Kidney glomerular epithelial cell (primary cell): ENCODE data around the gene RERG.
A peak's percentile ranks its signal among the peaks of the same experiment; 100 is the strongest.
"Not testable (repeated sequence)": the region's sequence is repeated elsewhere in the genome, so short reads cannot be mapped to it uniquely, and the experiment has no call there.

ENCODE experiments used
- DNase-seq: peaks from one replicate; lab custom pipeline; 2025; lab: John Stamatoyannopoulos, UW

The RERG gene, protein sequence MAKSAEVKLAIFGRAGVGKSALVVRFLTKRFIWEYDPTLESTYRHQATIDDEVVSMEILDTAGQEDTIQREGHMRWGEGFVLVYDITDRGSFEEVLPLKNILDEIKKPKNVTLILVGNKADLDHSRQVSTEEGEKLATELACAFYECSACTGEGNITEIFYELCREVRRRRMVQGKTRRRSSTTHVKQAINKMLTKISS

DNA sequence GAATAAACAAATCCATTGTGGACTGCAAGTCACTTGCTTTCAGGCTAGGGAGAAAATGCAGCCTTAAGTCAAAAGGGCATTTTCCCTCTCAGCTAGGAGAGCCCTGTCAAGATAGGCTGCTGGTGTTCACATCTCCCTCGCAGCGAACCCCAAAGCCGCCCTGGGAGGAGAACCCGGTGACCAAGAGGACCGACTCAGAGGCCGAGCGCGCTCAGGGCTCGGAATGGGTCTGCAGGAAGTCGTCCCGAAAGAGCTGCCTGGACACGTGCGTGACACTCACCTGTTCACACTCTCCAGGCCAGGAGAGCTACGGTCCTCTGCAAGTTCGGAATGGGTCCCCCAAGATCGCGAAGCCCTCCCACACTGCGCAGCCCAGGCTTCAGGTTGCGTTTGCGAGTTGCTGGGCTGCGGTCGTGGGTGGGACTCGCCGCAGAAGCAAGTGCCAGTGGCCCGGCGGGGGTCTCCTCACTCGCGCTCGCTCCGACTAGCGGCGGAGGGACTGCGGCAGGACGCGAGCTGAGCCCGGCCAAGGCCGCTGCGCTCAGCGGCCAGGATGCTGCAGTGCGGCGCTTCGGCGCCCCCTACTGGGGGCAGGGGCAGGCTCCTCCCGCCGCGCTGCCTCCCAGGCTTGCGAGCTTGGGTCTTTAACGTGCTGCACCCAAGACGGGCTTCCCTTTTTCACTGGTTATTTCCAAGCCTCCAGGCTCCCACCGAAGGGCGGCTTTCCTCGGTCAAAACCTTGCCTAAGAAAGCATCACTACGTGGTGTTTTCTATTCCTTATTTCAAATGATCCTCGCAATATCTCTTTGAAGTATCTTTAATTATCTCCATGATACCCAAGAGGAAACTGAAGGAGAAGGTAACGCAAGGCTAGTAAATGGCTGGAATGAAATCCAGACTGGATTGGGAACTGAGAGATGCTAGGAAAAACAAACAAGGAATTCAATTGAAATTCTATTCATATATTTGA, at the start of gene RERG:
Gene RERG, minus strand, starts transcription at position 503 of the 971 bp plus-strand sequence. CDS start 3,928 bp downstream, outside the sequence.
- peak; percentile 46 for DNase-seq

DNA sequence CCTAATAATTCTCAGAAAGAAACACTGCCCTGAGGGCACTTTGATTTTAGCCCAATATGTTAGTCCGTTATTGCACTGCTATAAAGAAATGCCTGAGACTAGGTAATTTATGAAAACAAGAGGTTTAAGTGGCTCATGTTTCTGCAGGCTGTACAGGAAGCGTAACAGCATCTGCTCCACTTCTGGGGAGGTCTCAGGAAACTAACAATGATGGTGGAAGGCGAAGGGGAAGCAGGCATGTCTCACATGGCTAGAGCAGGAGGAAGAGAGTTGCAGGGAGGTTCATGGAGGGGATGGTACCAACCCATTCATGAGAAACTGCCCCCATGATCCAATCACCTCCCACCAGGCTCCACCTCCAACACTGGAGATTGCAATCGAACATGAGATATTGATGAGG, 49.4 kb upstream of the RERG start:
- DNase-seq, result no peak

DNA sequence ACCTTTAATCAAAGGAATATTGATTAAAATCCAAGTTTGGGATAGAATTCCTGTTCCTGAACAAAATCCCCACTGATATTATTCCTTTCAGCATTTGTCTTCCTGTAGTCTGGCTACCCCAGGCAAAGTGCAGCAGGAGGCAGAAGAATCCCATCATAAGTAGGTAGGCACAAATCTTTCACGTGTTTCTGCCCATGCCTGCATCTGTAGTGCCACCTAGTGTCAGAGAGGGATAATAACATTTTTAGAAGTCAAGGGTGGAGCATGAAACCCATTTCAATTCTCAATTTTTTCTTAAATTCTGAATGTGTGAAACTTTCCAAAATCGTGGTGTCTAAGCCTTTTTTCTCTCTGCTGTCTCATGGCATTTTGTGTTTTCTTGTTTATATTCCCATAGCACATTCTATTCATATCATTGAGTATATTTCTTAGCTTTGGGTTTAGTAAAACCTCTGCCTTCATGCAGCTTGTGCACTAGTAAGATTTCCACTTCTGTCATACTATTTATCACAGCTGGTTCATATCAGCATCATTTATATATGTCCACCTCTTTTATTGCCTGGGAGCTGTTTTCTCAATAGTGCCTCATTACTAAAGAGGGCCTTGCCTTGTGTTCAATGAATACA, 47.8 kb upstream of the RERG start:
- DNase-seq, result peak; percentile 85

DNA sequence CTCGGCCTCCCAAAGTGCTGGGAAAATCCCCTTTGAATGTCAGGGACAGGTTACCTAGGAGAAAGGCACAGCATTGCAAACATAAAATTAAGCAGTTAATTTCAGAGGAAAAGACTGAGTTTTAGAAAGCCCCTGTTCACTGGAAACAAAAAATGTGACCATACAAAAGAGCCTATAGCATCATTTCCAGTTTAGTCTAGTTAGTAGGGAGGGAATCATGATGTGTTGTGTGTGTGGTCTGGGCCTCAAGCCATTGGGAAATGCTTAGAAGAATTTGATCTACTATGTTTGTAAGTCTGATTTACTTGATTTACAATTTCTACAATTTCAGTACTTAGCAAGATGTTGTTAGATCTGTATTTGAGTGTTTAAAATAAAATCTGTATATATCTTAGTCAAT, 47.1 kb upstream of the RERG start:
- no peak for DNase-seq

DNA sequence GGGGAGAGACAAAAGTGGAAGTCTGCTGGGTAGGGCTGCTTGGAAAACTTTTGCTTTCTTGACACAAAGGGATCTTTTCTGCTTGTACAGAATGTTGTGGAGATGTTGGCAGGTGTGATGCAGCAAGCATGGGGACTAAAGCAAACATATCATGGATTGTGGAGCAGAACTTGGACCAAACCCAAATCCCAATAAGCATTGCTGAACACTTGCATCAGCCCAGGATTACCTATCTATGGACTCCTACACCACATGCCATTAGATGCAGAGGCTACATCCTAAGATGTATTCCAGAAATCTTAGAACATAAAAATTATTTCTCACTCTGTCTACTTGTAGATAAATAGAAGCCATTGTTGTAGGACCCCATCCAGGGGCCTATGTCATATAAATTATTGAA, 44.7 kb upstream of the RERG start:
- no peak for DNase-seq

DNA sequence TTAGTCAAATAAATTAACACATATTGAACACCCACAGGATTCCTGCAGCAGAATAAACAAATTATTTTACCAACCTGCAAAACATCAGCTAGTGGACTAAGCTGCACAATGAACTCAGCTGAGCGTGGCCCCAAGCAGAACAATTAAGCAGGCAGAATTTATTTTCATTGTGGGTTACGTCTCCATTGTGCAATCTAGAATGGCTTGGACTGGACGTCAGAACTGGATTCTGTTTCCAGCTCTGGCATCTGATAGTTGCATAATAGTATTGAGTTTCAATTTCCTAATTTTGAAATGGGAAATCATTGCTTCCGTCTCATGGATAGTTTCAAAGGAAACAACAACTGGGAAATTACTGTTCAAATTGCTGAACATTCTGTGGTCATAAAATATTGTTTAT, 35.5 kb upstream of the RERG start:
- no peak for DNase-seq

DNA sequence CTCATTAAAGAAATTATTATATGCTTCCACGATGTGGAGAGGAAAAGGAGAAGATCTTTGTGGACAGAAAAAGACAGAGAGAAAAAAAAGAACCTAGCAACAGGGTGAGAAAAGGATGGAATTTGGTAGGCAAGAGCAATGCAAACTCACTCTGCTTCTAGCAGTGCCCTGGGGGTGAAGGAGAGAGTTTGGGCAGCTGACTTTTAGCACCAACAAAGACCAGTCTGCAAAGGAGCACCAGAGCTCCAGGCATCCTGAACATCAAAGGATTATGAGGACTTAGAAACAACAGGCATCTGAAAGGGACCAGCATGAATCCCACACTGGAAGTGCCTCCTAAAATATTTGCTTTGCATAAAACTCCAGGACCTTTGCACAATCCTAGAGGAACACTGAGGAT, 32.8 kb upstream of the RERG start:
- DNase-seq, result no peak

DNA sequence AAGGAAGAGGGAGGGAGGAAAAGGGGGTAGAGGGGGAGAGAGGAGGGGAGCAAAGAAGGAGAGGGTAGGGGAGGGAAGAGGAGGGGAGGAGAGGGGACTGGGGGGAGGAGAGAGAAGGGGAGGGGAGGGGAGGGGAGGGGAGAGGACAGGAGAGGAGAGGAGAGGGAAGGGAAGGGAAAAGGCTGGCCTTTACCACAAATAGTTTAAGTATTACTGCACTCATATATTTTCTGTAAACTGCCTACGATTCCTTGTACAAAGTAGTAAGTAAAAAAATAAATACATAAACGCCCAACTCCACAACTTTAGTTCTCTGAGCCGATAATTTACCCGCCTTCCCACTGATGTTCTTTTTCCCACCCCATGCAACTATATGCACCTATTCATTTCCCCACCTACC, 23.7 kb upstream of the RERG start:
- DNase-seq, result no peak

DNA sequence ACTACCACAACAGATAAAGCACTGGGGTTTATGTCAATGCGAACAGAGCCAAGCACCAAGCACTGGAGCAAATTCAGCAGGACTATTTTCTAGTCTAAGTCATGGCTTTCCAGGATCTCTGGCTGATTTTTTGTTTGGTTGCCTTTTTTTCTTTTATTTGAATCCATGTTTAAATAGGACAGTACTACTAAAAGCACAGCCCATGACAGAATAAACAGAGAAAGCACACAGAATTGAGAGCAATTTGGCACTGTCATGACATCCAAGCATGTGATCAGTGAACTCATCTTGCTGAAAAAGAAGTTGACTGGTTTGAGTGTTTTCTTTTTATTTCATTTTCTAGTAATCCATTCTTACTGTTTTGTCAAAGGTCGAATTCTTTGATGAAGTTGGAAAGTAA, 23.1 kb upstream of the RERG start:
- DNase-seq, result no peak

DNA sequence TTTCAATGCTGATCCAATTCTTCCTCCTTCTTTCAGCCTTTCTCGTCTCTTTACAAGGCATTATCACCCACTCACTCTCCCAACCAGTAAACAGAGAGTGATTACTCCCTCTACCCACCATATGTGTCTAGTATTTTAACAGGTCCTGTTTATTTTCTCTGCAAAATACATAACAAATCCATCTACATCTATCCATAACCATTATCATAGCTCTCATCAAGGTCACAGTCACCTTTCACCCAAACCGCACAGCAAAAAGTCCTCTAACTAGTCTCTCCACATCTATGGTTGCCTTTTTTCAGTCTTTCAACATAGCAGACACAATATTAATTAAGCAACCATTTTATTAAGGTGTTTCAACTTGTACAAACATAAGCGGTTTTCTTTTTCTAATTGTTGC, 21.9 kb upstream of the RERG start:
- DNase-seq, result no peak

DNA sequence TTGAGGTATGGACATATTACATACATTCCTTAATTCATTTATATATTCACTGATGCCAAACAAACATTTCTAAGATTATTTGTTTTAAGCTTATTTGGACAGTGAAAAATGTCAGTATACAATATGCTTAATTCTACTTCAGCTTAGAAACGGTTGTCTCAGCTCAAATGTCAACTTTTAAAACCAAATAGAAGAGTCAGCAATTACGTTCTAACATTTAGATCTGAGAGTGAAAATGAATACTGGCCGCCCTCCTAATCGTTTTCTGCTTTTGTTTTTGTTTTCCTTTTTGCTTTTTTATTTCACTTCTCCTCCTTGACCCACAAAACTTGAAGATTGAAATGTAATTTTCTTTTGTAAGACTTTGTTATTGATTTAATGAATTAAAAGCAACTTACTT, 19.7 kb upstream of the RERG start:
- no peak for DNase-seq

DNA sequence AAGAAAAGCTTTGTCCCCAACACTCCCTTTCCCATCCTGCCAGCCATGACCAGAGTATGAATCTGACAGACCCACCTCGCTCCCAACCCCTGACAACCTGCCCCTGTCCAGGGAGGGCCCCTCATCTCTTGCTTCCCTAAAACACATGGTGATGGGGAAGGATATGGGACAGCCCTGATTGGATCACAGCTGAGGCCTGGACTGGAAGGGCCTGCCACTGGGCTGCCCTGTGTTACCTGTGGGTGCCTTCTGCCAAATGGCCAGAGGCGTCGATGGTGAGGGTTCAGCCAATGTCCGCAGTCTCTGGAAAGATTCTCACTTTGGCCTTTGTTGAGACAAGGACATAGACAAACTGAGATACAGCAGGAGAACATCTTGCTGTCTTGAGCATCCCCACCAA, 13.3 kb upstream of the RERG start:
- no peak for DNase-seq

DNA sequence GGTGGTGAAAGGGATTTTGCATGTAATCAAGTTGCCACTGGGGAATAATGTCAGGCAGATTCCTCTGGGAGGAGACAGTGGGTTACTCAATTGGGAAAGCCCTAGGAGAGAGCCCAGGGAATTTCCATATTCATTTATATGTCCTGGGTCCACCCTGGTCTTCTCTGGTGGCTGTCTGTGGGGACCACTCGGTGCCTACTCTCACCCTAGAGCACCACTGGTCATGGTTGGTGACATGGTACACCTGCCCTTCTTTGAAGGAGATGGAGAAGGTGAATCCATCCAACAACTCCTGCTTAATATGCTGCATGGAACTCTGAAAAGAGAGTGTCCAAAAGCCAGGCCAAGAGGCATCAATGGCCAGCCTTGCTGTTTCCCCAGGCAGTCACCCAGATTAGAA, 12.8 kb upstream of the RERG start:
- no peak for DNase-seq

DNA sequence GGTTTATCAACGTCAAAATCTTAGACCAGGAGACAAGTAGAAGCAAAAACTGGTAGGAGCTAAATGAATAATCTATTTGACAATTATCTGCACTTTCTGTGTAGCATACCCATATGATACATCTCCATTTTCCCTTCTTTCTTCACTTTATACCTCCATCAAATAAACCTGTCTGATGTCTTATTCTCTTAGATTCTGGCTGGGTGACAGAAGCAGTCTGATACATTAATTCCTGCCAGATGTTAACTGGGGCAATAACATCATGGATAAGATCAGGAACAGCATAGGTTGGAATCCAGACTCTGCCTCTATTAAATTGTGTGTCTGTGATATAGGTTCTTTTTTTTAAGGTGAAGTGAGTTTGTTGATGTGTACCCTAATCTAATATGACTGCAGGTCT, 11.7 kb upstream of the RERG start:
- DNase-seq, result no peak

DNA sequence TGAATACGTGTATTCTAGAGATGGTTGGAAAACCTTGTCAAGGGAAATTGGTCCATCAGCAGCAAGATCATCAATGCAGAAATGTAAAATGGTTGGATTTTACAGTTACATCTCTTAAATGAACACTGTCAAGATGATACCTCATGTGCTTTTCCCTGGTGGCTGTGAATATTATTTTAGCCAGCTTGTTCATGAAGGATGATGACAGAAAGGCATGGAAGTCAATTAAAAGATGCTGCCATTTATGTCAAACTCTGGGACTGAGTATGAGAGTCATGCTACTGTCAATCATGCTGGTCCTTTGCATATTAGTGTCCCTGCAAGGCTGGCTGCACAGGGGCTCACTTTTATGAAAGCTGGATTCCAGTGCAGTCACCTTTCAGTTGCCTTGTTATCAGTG, 10.3 kb upstream of the RERG start:
- DNase-seq, result no peak

DNA sequence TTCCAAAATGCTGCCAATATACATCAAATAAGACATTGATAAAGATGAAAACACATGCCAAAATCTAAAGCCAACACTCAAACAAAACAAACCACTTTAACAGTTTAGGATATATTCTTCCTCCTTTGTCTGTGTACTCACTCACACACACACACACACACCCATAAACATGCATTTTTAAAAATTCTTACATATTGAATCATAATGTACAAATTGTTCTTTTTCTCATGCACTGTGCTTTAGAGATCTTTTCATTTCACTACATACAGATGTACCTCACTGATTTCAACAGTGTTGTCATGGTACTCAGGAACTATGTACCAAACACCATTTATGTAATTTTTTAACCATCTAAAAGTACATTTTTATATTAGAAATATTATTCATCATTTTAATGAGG, 9.5 kb upstream of the RERG start:
- no peak for DNase-seq

DNA sequence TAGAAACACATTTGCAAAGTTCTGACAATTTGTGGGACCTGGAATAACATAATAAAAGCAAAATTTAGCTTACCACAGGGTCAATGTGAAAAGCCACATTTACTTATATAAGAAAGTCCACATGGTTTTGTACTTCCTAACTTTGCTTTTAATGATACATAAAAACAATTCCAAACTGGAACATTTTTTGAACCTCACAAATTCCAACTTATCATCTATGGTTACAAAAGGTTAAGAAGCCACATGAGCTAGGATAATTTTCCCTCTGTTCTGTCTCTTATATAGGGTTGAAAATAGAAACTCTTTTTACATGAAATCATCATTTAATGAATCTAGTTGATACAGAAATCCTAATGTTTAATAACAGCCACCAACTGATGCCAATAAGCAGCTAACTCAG, 8.9 kb upstream of the RERG start:
- DNase-seq, result no peak

DNA sequence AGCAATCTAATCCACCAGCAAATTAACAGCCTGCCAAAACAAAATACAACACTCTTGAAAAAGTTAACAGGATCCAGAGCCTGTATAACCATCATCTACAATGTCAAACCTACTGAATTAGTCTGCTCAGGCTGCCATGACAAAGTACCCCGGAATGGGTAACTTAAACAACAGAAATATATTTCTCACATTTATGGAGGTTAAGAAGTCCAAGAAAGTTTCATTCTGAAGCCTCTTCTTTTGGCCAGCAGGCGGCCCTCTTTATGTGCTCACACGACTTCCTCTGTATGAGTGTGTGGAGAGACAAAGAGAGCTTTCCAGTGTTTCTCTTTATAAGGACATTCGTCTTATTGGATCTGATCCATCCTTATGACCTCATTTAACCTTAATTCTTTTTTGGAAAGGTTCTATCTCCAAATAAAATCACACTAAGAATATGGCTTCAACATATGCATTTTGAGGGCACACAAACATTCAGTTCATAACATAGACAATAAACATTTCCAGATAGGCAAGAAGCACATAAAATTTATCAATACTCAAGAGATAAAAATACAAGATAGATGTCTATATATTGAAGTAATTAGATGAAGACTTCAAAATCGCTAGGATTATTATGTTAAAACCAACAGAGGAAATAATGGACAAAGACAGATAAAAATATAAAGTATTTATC, 5.9 kb upstream of the RERG start:
- peak; percentile 42 for DNase-seq

DNA sequence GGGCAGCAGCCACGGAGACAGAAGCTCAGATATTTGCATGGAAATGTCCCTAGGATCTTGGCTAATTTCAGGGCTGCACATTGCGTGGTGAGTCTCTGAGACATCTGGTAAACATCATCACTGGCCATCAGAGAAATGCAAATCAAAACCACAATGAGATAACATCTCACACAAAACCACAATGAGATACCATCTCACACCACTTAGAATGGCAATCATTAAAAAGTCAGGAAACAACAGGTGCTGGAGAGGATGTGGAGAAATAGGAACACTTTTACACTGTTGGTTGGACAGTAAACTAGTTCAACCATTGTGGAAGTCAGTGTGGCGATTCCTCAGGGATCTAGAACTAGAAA, 4.6 kb upstream of the RERG start:
- not testable (repeated sequence) for DNase-seq

DNA sequence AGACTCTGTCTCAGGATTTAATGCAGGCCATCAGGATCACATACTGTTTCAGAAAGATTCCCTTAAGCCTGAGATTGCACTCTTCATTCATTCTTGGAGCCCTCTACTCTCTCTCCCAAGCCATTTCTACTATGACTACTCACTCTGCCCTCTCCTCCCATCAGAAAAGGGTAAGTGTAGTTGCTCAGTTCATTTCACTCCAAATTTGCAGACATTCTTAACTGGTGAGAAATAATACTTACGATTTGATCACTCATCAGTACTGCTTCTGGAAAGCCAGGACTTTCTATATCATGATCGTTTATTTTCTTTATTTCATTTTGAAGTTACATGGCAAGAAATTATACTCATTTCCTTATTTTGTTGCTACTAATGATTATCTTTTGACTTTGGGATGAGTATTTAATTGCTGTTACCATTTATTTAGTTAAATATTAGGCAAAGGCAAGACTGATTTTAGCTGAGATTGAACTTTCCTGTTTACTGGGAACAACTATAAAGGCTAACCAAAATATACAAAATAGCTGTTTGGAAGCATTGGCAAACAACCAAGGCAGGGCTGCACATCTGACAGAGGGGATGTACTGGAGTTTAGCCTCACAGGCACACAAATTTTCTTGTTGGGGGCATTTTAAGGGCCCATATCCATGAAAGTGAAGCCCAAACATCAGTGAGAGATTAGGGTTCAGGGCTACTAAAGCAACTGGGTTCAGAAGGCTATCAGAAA, 4.1 kb upstream of the RERG start:
- no peak for DNase-seq

DNA sequence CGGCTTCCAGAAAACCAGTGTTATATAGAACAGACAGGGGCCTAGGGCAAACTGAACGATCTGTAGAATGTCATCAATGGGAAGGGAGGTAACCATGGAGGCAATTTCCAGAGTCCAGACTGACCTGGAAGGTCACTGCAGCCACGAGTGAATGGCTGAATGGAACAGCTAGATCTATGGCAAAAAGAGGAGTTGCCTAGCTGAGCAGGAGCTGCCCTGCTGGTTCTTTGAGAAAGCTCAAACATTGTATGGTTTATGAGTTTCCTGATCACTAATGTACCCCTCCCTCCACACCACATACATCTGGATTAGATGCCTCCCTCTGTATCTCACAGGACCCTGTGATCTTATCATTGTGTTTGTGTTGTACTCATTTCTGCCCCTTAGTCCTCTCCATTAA, 1.0 kb upstream of the RERG start:
- no peak for DNase-seq

DNA sequence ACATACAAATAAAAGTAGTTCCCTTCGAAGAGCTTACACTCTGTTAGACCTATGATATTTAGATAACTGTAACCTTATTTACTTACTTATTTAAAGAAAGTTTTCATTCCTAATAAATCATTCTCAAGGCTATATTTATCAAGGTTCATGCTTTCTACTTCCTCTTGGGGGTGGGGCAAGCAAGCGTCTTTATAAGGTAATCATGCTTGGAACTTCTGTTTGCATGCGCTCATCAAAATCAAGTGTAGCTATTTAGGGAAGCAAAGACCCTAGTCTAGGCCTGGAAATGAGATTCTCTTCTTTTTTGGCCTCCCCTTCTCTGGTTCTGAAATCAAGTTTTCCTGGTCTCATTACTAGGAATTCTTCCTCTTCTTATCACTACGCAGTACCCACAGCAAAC, 766 bp downstream of the RERG start:
- peak; percentile 47 for DNase-seq
